DMS53 (cell line): Measurements from ENCODE around the gene NEDD1.

ENCODE experiments used
- DNase-seq: peaks from one replicate; lab custom pipeline; 2025; lab: John Stamatoyannopoulos, UW

Gene NEDD1

GRCh38 chr12:96901175-96901574, 5.9 kb upstream of the NEDD1 start:
- no peak for DNase-seq

- DNase-seq: peak; percentile 44
These were observed 5.0 kb upstream of the NEDD1 start for GRCh38 chr12:96902076-96902475.

GRCh38 chr12:96906498-96906848, 584 bp upstream of the NEDD1 start:
- no peak for DNase-seq

- DNase-seq: peak; percentile 70
These were observed 790 bp downstream of the NEDD1 start for GRCh38 chr12:96907671-96908422.

- DNase-seq: no peak
These were observed 1.3 kb downstream of the NEDD1 start for GRCh38 chr12:96908423-96908675.

GRCh38 chr12:96912261-96912660, 5.2 kb downstream of the NEDD1 start:
- DNase-seq: no peak

GRCh38 chr12:96912943-96913342, 5.9 kb downstream of the NEDD1 start:
- DNase-seq: no peak

- no peak for DNase-seq
These were observed 12.6 kb downstream of the NEDD1 start for GRCh38 chr12:96919510-96920210.

- DNase-seq: no peak
These were observed 41.7 kb downstream of the NEDD1 start for GRCh38 chr12:96948782-96949181.

GRCh38 chr12:96979532-96979931, 72.5 kb downstream of the NEDD1 start:
- no peak for DNase-seq

GRCh38 chr12:96980991-96981414, 73.9 kb downstream of the NEDD1 start:
- DNase-seq: peak; percentile 54

- no peak for DNase-seq
These were observed 74.9 kb downstream of the NEDD1 start for GRCh38 chr12:96981911-96982310.

GRCh38 chr12:96982671-96983070, 75.6 kb downstream of the NEDD1 start:
- no peak for DNase-seq

- peak; percentile 78 for DNase-seq
These were observed 78.7 kb downstream of the NEDD1 start for GRCh38 chr12:96985515-96986362.

- peak; percentile 88 for DNase-seq
These were observed 79.9 kb downstream of the NEDD1 start for GRCh38 chr12:96986883-96987523.

GRCh38 chr12:96988919-96989318, 81.9 kb downstream of the NEDD1 start:
- DNase-seq: no peak

GRCh38 chr12:96989916-96990315, 82.9 kb downstream of the NEDD1 start:
- peak; percentile 76 for DNase-seq

- DNase-seq: no peak
These were observed 87.8 kb downstream of the NEDD1 start for GRCh38 chr12:96994900-96995299.

GRCh38 chr12:96995861-96996260, 88.8 kb downstream of the NEDD1 start:
- DNase-seq: no peak

- no peak for DNase-seq
These were observed 90.9 kb downstream of the NEDD1 start for GRCh38 chr12:96997797-96998484.

- DNase-seq: no peak
These were observed 96.2 kb downstream of the NEDD1 start for GRCh38 chr12:97003276-97003675.
